Neural cell (in vitro differentiated cells): ENCODE measurements around the gene GRAMD1B.

Experiments
- CTCF ChIP-seq: fragments of 450-650 bp; IDR thresholded peaks from 2 replicates; pipeline ENCODE4 v1.5.1; 2014; ENCODE audit warnings: antibody characterized with exemption, mild to moderate bottlenecking, moderate library complexity; ENCODE audit not compliant: poor library complexity, severe bottlenecking
- EP300 ChIP-seq: fragments of 450-650 bp; conservative IDR thresholded peaks from 2 replicates; pipeline ENCODE4 v1.6.1; 2014; ENCODE audit warnings: antibody characterized with exemption, mild to moderate bottlenecking, moderate library complexity; ENCODE audit not compliant: poor library complexity, severe bottlenecking
- EZH2 ChIP-seq: fragments of 200-600, 300-800 bp; shearing (Covaris generic), sonication (generic); IDR thresholded peaks from 2 replicates; pipeline ENCODE4 v1.6.1; 2014; ENCODE audit warnings: antibody characterized with exemption, low read length, borderline replicate concordance, mild to moderate bottlenecking; ENCODE audit not compliant: insufficient read depth, poor library complexity, severe bottlenecking
- SMC3 ChIP-seq: fragments of 450-650 bp; conservative IDR thresholded peaks from 2 replicates; pipeline ENCODE4 v1.6.1; 2014; ENCODE audit warnings: antibody characterized with exemption, mild to moderate bottlenecking, moderate library complexity; ENCODE audit not compliant: poor library complexity

GRCh38 chr11:123507043-123507442, 77.0 kb downstream of the GRAMD1B start:
- no peak for TF ChIP-seq SMC3
- TF ChIP-seq EP300, result no peak
- TF ChIP-seq EZH2, result no peak
- TF ChIP-seq CTCF, result no peak
